ENCODE measurements around the gene ATP10A.
"Not testable (repeated sequence)": the region's sequence is repeated elsewhere in the genome, so short reads cannot be mapped to it uniquely, and the experiment has no call there.

The ATP10A gene

GRCh38 chr15:25641361-25641760, 221.8 kb downstream of the ATP10A start:
- no peak for FAIRE-seq

- FAIRE-seq, result not testable (repeated sequence)
These were observed 222.2 kb downstream of the ATP10A start for GRCh38 chr15:25640959-25641358.

GRCh38 chr15:25640381-25640780, 222.7 kb downstream of the ATP10A start:
- no peak for FAIRE-seq

- FAIRE-seq, result not testable (repeated sequence)
These were observed 226.6 kb downstream of the ATP10A start for GRCh38 chr15:25636486-25636885.

- no peak for FAIRE-seq
These were observed 227.9 kb downstream of the ATP10A start for GRCh38 chr15:25635191-25635590.

GRCh38 chr15:25633862-25634261, 229.3 kb downstream of the ATP10A start:
- FAIRE-seq, result no peak

GRCh38 chr15:25631971-25632370, 231.2 kb downstream of the ATP10A start:
- FAIRE-seq, result no peak
